H9 (cell line): ENCODE data around the gene CUL4A. TPM values are rescaled to one million over a fixed set of nuclear protein-coding genes. Genes with fewer than 3 reads are reported as not detected.

Experiments
- DNase-seq: peaks from one replicate; pipeline ENCODE4 v3.0.0-alpha.2; 2017
- H2AFZ ChIP-seq: one replicate; pipeline ENCODE4 v1.6.1; 2013; ENCODE audit warnings: mild to moderate bottlenecking, low read length, control low read depth, moderate library complexity
- H2AK5ac ChIP-seq: 2 replicates; pipeline ENCODE4 v1.6.1; 2013; ENCODE audit warnings: low read length, control low read depth, mixed read lengths; ENCODE audit not compliant: insufficient read length
- H2BK120ac ChIP-seq: one replicate; pipeline ENCODE4 v1.6.1; 2013; ENCODE audit warnings: low read depth, mild to moderate bottlenecking, low read length, control low read depth, inconsistent platforms; ENCODE audit not compliant: poor library complexity, severe bottlenecking
- H2BK12ac ChIP-seq: 2 replicates; pipeline ENCODE4 v1.6.1; 2013; ENCODE audit warnings: low read length, control low read depth, mixed read lengths, low read depth; ENCODE audit not compliant: insufficient read length
- H2BK15ac ChIP-seq: 2 replicates; pipeline ENCODE4 v1.6.1; 2013; ENCODE audit warnings: low read depth, low read length, control low read depth
- H2BK20ac ChIP-seq: one replicate; pipeline ENCODE4 v1.6.1; 2013; ENCODE audit warnings: low read depth, mild to moderate bottlenecking, low read length, control low read depth, inconsistent platforms; ENCODE audit not compliant: poor library complexity, severe bottlenecking
- H2BK5ac ChIP-seq: 2 replicates; pipeline ENCODE4 v1.6.1; 2013; ENCODE audit warnings: low read length, control low read depth, mixed read lengths; ENCODE audit not compliant: insufficient read length
- H3K14ac ChIP-seq: 2 replicates; pipeline ENCODE4 v1.6.1; 2013; ENCODE audit warnings: low read length, control low read depth; ENCODE audit not compliant: insufficient read depth
- H3K18ac ChIP-seq: 2 replicates; pipeline ENCODE4 v1.6.1; 2013; ENCODE audit warnings: low read depth, mild to moderate bottlenecking, mixed read lengths, low read length, control low read depth; ENCODE audit not compliant: insufficient read length
- H3K23ac ChIP-seq: 2 replicates; pipeline ENCODE4 v1.6.1; 2013; ENCODE audit warnings: low read length, control low read depth, mixed read lengths, low read depth; ENCODE audit not compliant: insufficient read length
- H3K23me2 ChIP-seq: 2 replicates; pipeline ENCODE4 v1.6.1; 2013; ENCODE audit warnings: low read depth, mild to moderate bottlenecking, mixed read lengths, low read length, control low read depth; ENCODE audit not compliant: insufficient read length, poor library complexity, severe bottlenecking
- H3K27ac ChIP-seq: 2 replicates; pipeline ENCODE4 v1.5.1; 2013; ENCODE audit warnings: low read length, control low read depth, mixed read lengths, low read depth; ENCODE audit not compliant: insufficient read length
- H3K27me3 ChIP-seq: 2 replicates; pipeline ENCODE4 v1.6.1; 2013; ENCODE audit warnings: low read length, control low read depth, inconsistent platforms; ENCODE audit not compliant: insufficient read depth
- H3K4ac ChIP-seq: 2 replicates; pipeline ENCODE4 v1.6.1; 2013; ENCODE audit warnings: low read depth, mild to moderate bottlenecking, control low read depth, inconsistent platforms, low read length, moderate library complexity
- H3K4me1 ChIP-seq: 2 replicates; pipeline ENCODE4 v1.6.1; 2013; ENCODE audit warnings: low read length, control low read depth, inconsistent platforms; ENCODE audit not compliant: insufficient read depth
- H3K4me2 ChIP-seq: 2 replicates; pipeline ENCODE4 v1.6.1; 2013; ENCODE audit warnings: low read length, control low read depth, mixed read lengths; ENCODE audit not compliant: insufficient read length, insufficient read depth
- H3K56ac ChIP-seq: 2 replicates; pipeline ENCODE4 v1.6.1; 2013; ENCODE audit warnings: low read depth, mild to moderate bottlenecking, mixed read lengths, low read length, control low read depth; ENCODE audit not compliant: insufficient read length
- H3K79me1 ChIP-seq: 2 replicates; pipeline ENCODE4 v1.6.1; 2013; ENCODE audit warnings: low read depth, mild to moderate bottlenecking, moderate library complexity, low read length, control low read depth, inconsistent platforms; ENCODE audit not compliant: insufficient read depth, poor library complexity, severe bottlenecking
- H3K79me2 ChIP-seq: 2 replicates; pipeline ENCODE4 v1.6.1; 2013; ENCODE audit warnings: low read length, control low read depth, inconsistent platforms; ENCODE audit not compliant: insufficient read depth
- H3K9ac ChIP-seq: 2 replicates; pipeline ENCODE4 v1.6.1; 2013; ENCODE audit warnings: low read length, control low read depth, mixed read lengths; ENCODE audit not compliant: insufficient read length; ENCODE audit errors: extremely low read depth
- H3K9me3 ChIP-seq: one replicate; pipeline ENCODE4 v1.6.1; 2013; ENCODE audit warnings: low read depth, low read length, inconsistent platforms; ENCODE audit not compliant: control insufficient read depth
- H3T11ph ChIP-seq: one replicate; pipeline ENCODE4 v1.6.1; 2013; ENCODE audit warnings: mild to moderate bottlenecking, low read length, control low read depth, inconsistent platforms
- H4K20me1 ChIP-seq: one replicate; pipeline ENCODE4 v1.6.1; 2013; ENCODE audit not compliant: control insufficient read depth, insufficient read length, insufficient read depth
- H4K5ac ChIP-seq: 2 replicates; pipeline ENCODE4 v1.6.1; 2013; ENCODE audit warnings: low read depth, mild to moderate bottlenecking, mixed read lengths, low read length, control low read depth; ENCODE audit not compliant: insufficient read length
- H4K8ac ChIP-seq: replicated peaks from 2 replicates; pipeline ENCODE4 v1.6.1; 2013; ENCODE audit warnings: low read length, control low read depth, mixed read lengths, low read depth; ENCODE audit not compliant: insufficient read length
- H4K91ac ChIP-seq: 2 replicates; pipeline ENCODE4 v1.6.1; 2013; ENCODE audit warnings: low read depth, mild to moderate bottlenecking, moderate library complexity, mixed read lengths, low read length, control low read depth; ENCODE audit not compliant: insufficient read length
- H3K27ac Mint-ChIP-seq, 3 experiments: 2 replicates in 2 of 3; 3 replicates in 1 of 3; pipeline ENCODE4 v1.8.0; 2020 to 2021; ENCODE audit warnings: mixed read lengths in 3 of 3, mild to moderate bottlenecking in 1 of 3, moderate library complexity in 1 of 3
- H3K27me3 Mint-ChIP-seq: 2 replicates; pipeline ENCODE4 v1.8.0; 2021; ENCODE audit warnings: low read depth, mild to moderate bottlenecking, moderate library complexity, mixed read lengths
- H3K36me3 Mint-ChIP-seq, 3 experiments: 2 replicates in 2 of 3; 3 replicates in 1 of 3; pipeline ENCODE4 v1.8.0; 2020 to 2021; ENCODE audit warnings: low read depth in 3 of 3, mixed read lengths in 3 of 3; ENCODE audit not compliant: insufficient read depth in 1 of 3
- H3K4me1 Mint-ChIP-seq, 2 experiments: 2 replicates each; pipeline ENCODE4 v1.8.0; 2020; ENCODE audit warnings: mixed read lengths in 2 of 2
- H3K4me3 Mint-ChIP-seq, 2 experiments: 2 replicates in 1 of 2; 3 replicates in 1 of 2; pipeline ENCODE4 v1.8.0; 2020 to 2021; ENCODE audit warnings: mild to moderate bottlenecking in 2 of 2, mixed read lengths in 2 of 2, moderate library complexity in 1 of 2
- H3K9me3 Mint-ChIP-seq, 2 experiments: 2 replicates in 1 of 2; 3 replicates in 1 of 2; pipeline ENCODE4 v1.8.0; 2020; ENCODE audit warnings: mild to moderate bottlenecking in 2 of 2, mixed read lengths in 2 of 2, moderate library complexity in 1 of 2
- CTCF ChIP-seq: fragments of 200-600 bp; sonication (generic); conservative IDR thresholded peaks from 3 replicates; pipeline ENCODE4 v1.8.0; 2021; ENCODE audit warnings: antibody characterized with exemption, mild to moderate bottlenecking
- WGBS: extraction: QIAGEN DNeasy Blood & Tissue Kit; methylation state at CpG from one replicate; pipeline ENCODE4 v1.1.7; 2013; ENCODE audit warnings: missing lambda C conversion rate, low lambda C conversion rate, mixed read lengths; ENCODE audit not compliant: insufficient read length; ENCODE audit errors: extremely low coverage; 5-methylcytosine and 5-hydroxymethylcytosine counted together
- total RNA-seq: library from RNA; stranded (reverse); gene quantifications from 2 replicates; pipeline ENCODE4 v1.2.1, GENCODE V29; 2021

Gene CUL4A
- total RNA-seq, 1 experiment from 2014 or later: 97.9 TPM

DNA sequence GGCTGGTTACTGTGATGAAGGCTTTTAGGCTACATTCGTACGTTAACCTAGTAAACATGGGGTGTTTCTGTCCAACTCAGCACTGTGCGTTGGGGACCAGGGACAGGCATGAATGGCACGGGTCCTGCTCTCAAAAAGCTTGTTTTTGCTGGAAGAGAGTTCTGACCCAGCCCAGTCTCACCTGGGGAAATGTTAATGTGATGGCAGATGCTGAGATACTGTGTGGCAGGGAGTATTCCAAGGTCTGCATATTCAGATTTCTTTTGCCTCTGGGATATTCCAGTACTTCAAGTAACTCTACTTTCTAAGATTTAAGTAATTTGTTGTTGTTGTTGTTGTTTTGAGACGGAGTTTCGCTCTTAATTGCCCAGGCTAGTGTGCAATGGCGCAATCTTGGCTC is 13.7 kb downstream of the CUL4A start:
- no peak overlapping the region for H3K18ac ChIP-seq
- Mint-ChIP-seq H3K4me3 (no peak overlapping the region), H3K27me3 (no peaks in the 10 kb centered on the region), H3K27ac (peak overlapping the region in 1 of 3 experiments; percentile 36; a peak in 1 of 7 replicates), H3K4me1 (no peaks in the 10 kb centered on the region), H3K9me3 (no peaks in the 10 kb centered on the region), H3K36me3 (peaks cover 51 to 86% (median 75%) of the 10 kb centered on the region in 3 experiments)
- H3K4me2 ChIP-seq: no peak overlapping the region
- no peak overlapping the region for H3K14ac ChIP-seq
- H2BK120ac ChIP-seq: no peak overlapping the region
- no peak overlapping the region for H3K9ac ChIP-seq
- no peak overlapping the region for H2AK5ac ChIP-seq
- no peaks in the 10 kb centered on the region for H3K27me3 ChIP-seq
- H3K9me3 ChIP-seq: no peaks in the 10 kb centered on the region
- no peak overlapping the region for H3K56ac ChIP-seq
- H3T11ph ChIP-seq: no peak overlapping the region
- WGBS: no CpG with 5 or more reads among the region's 7 CpGs
- no peak overlapping the region for H2BK15ac ChIP-seq
- H4K91ac ChIP-seq: no peak overlapping the region
- H2AFZ ChIP-seq: no peak overlapping the region
- H3K4me1 ChIP-seq: no peaks in the 10 kb centered on the region
- no peak overlapping the region for H4K5ac ChIP-seq
- H3K79me2 ChIP-seq: peaks cover 31% of the 10 kb centered on the region; the same call in 1 of the 2 replicates
- no peak overlapping the region for H3K23ac ChIP-seq
- no peak overlapping the region for H2BK20ac ChIP-seq
- no peak overlapping the region for H4K8ac ChIP-seq
- no peaks in the 10 kb centered on the region for H3K23me2 ChIP-seq
- no peak for TF ChIP-seq CTCF
- no peak overlapping the region for H3K4ac ChIP-seq
- H3K79me1 ChIP-seq: peaks cover 6% of the 10 kb centered on the region
- no peak for DNase-seq
- H2BK12ac ChIP-seq: no peak overlapping the region
- no peak overlapping the region for H2BK5ac ChIP-seq
- H4K20me1 ChIP-seq: no peaks in the 10 kb centered on the region
- no peak overlapping the region for H3K27ac ChIP-seq
